ENCODE results near the gene TNS1.

The TNS1 gene

DNA sequence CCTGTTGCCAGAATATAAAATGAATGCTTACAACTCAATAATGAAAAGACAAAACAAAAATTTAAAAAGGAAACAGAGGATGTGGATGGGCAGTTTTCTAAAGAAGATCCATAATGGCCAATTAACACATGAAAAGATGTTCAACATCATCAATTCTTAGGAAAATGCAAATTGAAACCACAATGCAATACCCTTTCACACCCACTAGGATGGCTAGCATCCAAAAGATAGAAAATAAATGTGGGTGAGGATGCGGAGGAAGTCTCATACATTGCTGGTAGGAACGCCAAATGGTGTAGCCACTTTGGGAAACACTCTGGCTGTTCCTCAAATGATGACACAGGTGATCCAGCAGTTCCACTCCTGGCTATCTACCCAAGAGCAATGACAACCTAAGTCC, 130.5 kb downstream of the TNS1 start:
- Histone ChIP-seq H3K9ac (ENCODE audit: low read length) (no peak overlapping the region), H3K36me3 (ENCODE audit: control insufficient read depth, insufficient read depth, low read length) (no peaks in the 10 kb centered on the region), H3K27me3 (ENCODE audit: control insufficient read depth, insufficient read depth, low read length) (no peaks in the 10 kb centered on the region), H3K9me3 (ENCODE audit: control insufficient read depth, low read length) (no peaks in the 10 kb centered on the region), H3K4me1 (ENCODE audit: control insufficient read depth, insufficient read depth, low read length) (no peaks in the 10 kb centered on the region), H3K4me3 (ENCODE audit: low read length) (no peak overlapping the region)

GRCh38 chr2:217870528-217871011, 132.2 kb downstream of the TNS1 start:
- Histone ChIP-seq H3K36me3 (ENCODE audit: control insufficient read depth, insufficient read depth, low read length) (no peaks in the 10 kb centered on the region), H3K9ac (ENCODE audit: low read length) (no peak overlapping the region), H3K27me3 (ENCODE audit: control insufficient read depth, insufficient read depth, low read length) (no peaks in the 10 kb centered on the region), H3K9me3 (ENCODE audit: control insufficient read depth, low read length) (no peaks in the 10 kb centered on the region), H3K4me1 (ENCODE audit: control insufficient read depth, insufficient read depth, low read length) (no peaks in the 10 kb centered on the region), H3K4me3 (ENCODE audit: low read length) (no peak overlapping the region)

DNA sequence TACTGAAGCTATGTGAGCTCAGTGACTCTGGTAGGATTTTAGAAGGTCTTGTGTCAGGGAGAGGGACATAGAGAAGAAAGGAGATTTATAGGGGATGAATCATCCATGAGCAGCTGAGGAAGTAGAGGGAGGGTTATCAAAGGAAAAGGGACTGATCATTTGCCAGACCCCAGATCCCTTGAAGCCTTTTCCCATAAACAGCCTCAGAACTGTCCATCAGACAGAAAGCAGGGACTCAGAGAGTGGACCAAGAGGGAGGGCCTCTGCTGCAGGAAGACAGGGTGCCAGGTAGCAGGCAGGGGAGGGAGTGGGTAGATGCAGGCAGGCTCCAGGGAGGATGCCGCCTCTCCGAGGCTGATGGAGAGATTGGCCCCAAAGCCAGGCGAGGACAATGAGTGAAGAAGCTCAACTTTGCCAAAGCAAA, 133.9 kb downstream of the TNS1 start:
- no peaks in the 10 kb centered on the region for H3K27me3 ChIP-seq (ENCODE audit: control insufficient read depth, insufficient read depth, low read length)
- no peak overlapping the region for H3K4me3 ChIP-seq (ENCODE audit: low read length)
- no peak overlapping the region for H3K9ac ChIP-seq (ENCODE audit: low read length)
- H3K9me3 ChIP-seq (ENCODE audit: control insufficient read depth, low read length) = no peaks in the 10 kb centered on the region
- H3K4me1 ChIP-seq (ENCODE audit: control insufficient read depth, insufficient read depth, low read length) = no peaks in the 10 kb centered on the region
- H3K36me3 ChIP-seq (ENCODE audit: control insufficient read depth, insufficient read depth, low read length) = no peaks in the 10 kb centered on the region

GRCh38 chr2:217868265-217868892, 134.4 kb downstream of the TNS1 start:
- H3K9me3 ChIP-seq (ENCODE audit: control insufficient read depth, low read length) = no peaks in the 10 kb centered on the region
- H3K4me3 ChIP-seq (ENCODE audit: low read length) = no peak overlapping the region
- H3K4me1 ChIP-seq (ENCODE audit: control insufficient read depth, insufficient read depth, low read length) = no peaks in the 10 kb centered on the region
- H3K9ac ChIP-seq (ENCODE audit: low read length) = no peak overlapping the region
- no peaks in the 10 kb centered on the region for H3K36me3 ChIP-seq (ENCODE audit: control insufficient read depth, insufficient read depth, low read length)
- H3K27me3 ChIP-seq (ENCODE audit: control insufficient read depth, insufficient read depth, low read length) = no peaks in the 10 kb centered on the region

DNA sequence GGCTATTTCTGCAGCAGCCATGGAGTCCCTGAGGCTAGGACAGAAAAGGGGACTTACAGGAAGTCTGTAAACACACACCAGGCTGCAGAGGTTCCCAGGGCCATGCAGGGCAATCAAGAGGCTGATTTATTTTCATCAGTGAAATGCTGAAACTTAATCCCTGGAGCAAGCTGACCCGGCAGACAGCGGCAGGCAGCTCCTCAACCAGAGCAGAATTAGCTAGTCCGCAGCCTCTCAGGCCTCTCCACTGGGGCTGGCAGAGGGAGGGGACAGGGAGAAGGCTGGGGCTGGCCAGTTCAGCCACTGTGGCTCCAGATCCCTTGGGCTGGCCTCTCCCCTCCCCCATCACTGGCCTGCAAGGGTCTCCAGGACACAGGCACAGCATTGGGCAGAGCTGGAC, 136.3 kb downstream of the TNS1 start:
- Histone ChIP-seq H3K27me3 (ENCODE audit: control insufficient read depth, insufficient read depth, low read length) (no peaks in the 10 kb centered on the region), H3K4me1 (ENCODE audit: control insufficient read depth, insufficient read depth, low read length) (no peaks in the 10 kb centered on the region), H3K9ac (ENCODE audit: low read length) (no peak overlapping the region), H3K4me3 (ENCODE audit: low read length) (no peak overlapping the region), H3K9me3 (ENCODE audit: control insufficient read depth, low read length) (no peaks in the 10 kb centered on the region), H3K36me3 (ENCODE audit: control insufficient read depth, insufficient read depth, low read length) (no peaks in the 10 kb centered on the region)

- Histone ChIP-seq H3K4me3 (ENCODE audit: low read length) (no peak overlapping the region), H3K4me1 (ENCODE audit: control insufficient read depth, insufficient read depth, low read length) (no peaks in the 10 kb centered on the region), H3K36me3 (ENCODE audit: control insufficient read depth, insufficient read depth, low read length) (no peaks in the 10 kb centered on the region), H3K9ac (ENCODE audit: low read length) (no peak overlapping the region), H3K9me3 (ENCODE audit: control insufficient read depth, low read length) (no peaks in the 10 kb centered on the region), H3K27me3 (ENCODE audit: control insufficient read depth, insufficient read depth, low read length) (no peaks in the 10 kb centered on the region)
Observed at GRCh38 chr2:217864963-217865772, 137.6 kb downstream of the TNS1 start.

DNA sequence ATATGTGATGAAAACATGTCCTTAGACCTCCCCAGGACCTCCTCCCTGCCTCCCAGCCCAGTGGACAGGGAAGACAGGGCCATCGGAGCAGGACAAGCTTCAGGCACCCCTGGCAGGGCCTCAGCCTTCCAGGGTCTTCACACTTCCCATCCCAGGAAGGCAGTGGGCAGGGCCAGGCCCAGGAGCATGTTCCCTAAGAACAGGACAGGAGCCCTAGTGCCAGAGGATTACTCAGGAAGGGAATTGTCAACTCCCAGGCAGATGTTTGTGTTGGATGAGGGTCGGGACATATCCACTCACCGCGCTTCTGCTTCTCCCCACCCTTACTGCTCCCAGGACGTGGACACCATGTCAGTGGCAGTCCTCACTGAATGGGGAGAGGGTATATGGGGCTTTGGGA, 138.9 kb downstream of the TNS1 start:
- Histone ChIP-seq H3K27me3 (ENCODE audit: control insufficient read depth, insufficient read depth, low read length) (no peaks in the 10 kb centered on the region), H3K4me1 (ENCODE audit: control insufficient read depth, insufficient read depth, low read length) (peaks cover 5% of the 10 kb centered on the region), H3K4me3 (ENCODE audit: low read length) (no peak overlapping the region), H3K36me3 (ENCODE audit: control insufficient read depth, insufficient read depth, low read length) (no peaks in the 10 kb centered on the region), H3K9ac (ENCODE audit: low read length) (no peak overlapping the region), H3K9me3 (ENCODE audit: control insufficient read depth, low read length) (no peaks in the 10 kb centered on the region)

DNA sequence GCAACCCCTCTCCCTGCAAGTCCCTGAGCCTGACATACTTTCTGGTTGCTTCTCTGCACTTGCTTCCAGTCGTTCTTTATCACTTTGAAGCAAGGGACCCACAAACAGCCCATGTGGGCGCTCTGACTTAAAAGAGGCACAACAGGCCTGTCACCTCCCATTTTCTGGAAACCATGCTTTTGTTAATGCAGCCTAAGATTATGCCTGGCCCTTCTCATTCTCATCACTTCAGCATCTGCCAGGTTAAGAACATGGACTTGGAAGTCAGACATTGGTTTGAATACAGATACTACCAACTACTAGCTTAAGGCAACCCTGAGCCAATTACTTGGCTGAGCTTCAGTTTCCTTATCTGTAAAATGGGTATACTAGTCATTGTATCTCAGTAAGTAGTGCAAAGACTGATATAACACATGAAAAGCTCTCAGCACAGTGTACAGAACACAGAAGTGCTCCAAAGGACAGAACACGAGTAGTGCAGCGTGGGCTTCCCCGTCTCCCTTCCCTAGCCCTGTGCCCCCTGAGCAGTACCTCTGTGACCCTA, 141.4 kb downstream of the TNS1 start:
- Histone ChIP-seq H3K9me3 (ENCODE audit: control insufficient read depth, low read length) (no peaks in the 10 kb centered on the region), H3K9ac (ENCODE audit: low read length) (no peak overlapping the region), H3K27me3 (ENCODE audit: control insufficient read depth, insufficient read depth, low read length) (no peaks in the 10 kb centered on the region), H3K4me1 (ENCODE audit: control insufficient read depth, insufficient read depth, low read length) (peaks cover 5% of the 10 kb centered on the region), H3K4me3 (ENCODE audit: low read length) (no peak overlapping the region), H3K36me3 (ENCODE audit: control insufficient read depth, insufficient read depth, low read length) (no peaks in the 10 kb centered on the region)

GRCh38 chr2:217859926-217860325, 142.9 kb downstream of the TNS1 start:
- Histone ChIP-seq H3K27me3 (ENCODE audit: control insufficient read depth, insufficient read depth, low read length) (no peaks in the 10 kb centered on the region), H3K36me3 (ENCODE audit: control insufficient read depth, insufficient read depth, low read length) (no peaks in the 10 kb centered on the region), H3K9ac (ENCODE audit: low read length) (no peak overlapping the region), H3K4me1 (ENCODE audit: control insufficient read depth, insufficient read depth, low read length) (peaks cover 5% of the 10 kb centered on the region), H3K4me3 (ENCODE audit: low read length) (no peak overlapping the region), H3K9me3 (ENCODE audit: control insufficient read depth, low read length) (no peaks in the 10 kb centered on the region)

DNA sequence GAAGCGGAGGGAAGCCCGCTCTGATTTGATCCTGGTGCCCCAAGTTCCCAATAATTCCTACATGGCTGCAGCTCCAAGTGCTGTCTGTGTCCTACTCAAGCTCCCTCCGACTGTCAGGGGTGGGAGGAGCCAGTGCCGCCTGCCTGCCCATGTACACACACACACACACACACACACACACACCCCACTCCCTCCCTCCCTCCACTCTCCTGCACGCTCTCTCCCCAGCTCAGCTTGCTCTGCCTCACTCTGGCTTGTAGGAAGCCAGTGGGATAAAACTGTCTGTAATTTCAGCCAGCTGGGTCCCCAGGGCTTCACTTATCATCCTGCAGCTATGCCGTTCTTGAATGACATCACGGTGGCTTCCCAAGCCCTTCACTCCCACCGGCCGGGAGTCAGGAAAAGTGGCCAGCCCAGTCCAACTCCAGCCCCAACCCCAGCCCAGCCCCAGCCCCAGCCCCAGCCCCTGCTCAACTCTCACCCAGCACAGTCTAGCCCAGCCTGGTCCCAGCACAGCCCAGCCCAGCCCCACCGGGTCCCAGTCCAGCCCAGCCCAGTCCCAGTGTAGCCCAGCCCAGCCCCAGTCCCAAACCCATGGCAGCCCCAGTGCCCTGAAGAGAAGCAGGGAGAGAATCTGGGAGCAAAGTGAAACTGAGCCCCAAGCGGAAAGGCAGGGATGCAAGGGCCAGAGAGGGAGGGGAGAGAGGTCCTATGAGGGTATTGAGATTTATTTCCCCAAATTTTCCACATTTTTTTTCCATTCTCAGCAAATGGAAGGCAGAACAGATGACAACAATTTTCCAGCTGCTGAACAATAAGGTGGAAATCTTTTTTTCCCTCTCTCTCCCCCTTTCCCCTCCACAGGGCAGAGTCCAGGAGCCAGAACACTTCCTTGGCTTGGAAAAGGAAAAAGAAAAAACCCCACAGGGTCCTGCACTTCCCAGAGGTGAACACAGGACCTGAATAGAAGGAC, 144.0 kb downstream of the TNS1 start:
- Histone ChIP-seq H3K4me3 (ENCODE audit: low read length) (no peak overlapping the region), H3K27me3 (ENCODE audit: control insufficient read depth, insufficient read depth, low read length) (no peaks in the 10 kb centered on the region), H3K9me3 (ENCODE audit: control insufficient read depth, low read length) (no peaks in the 10 kb centered on the region), H3K4me1 (ENCODE audit: control insufficient read depth, insufficient read depth, low read length) (peaks cover 5% of the 10 kb centered on the region), H3K36me3 (ENCODE audit: control insufficient read depth, insufficient read depth, low read length) (no peaks in the 10 kb centered on the region), H3K9ac (ENCODE audit: low read length) (no peak overlapping the region)

- H3K27me3 ChIP-seq (ENCODE audit: control insufficient read depth, insufficient read depth, low read length) = no peaks in the 10 kb centered on the region
- H3K9ac ChIP-seq (ENCODE audit: low read length) = no peak overlapping the region
- H3K9me3 ChIP-seq (ENCODE audit: control insufficient read depth, low read length) = no peaks in the 10 kb centered on the region
- H3K4me3 ChIP-seq (ENCODE audit: low read length) = no peak overlapping the region
- H3K4me1 ChIP-seq (ENCODE audit: control insufficient read depth, insufficient read depth, low read length) = peaks cover 5% of the 10 kb centered on the region
- H3K36me3 ChIP-seq (ENCODE audit: control insufficient read depth, insufficient read depth, low read length) = no peaks in the 10 kb centered on the region
Observed at GRCh38 chr2:217857624-217858506, 144.9 kb downstream of the TNS1 start.

Data from mucosa of stomach (tissue), 1 donor.